Activated naive CD8-positive, alpha-beta T cell treated with anti-CD3 and anti-CD28 coated beads, Interleukin-2, amount 50 U/mL, for 24 hours (primary cell): ENCODE data around the gene TMOD3.
"Not testable (repeated sequence)": the region's sequence is repeated elsewhere in the genome, so short reads cannot be mapped to it uniquely, and the experiment has no call there.

Experiments used
- ATAC-seq: fragments of 150-1000 bp; cut with Tn5 transposase; one replicate; pipeline ENCODE4 v1.10.0; 2021
- DNase-seq: peaks from one replicate; pipeline ENCODE4 v3.0.0; 2021
- H3K27ac Mint-ChIP-seq: one replicate; pipeline ENCODE4 v1.8.0; 2021; ENCODE audit warnings: mild to moderate bottlenecking, mixed read lengths
- H3K27me3 Mint-ChIP-seq: one replicate; pipeline ENCODE4 v1.8.0; 2021; ENCODE audit warnings: mixed read lengths
- H3K36me3 Mint-ChIP-seq: one replicate; pipeline ENCODE4 v1.8.0; 2021; ENCODE audit warnings: low read depth, mixed read lengths
- H3K4me1 Mint-ChIP-seq: one replicate; pipeline ENCODE4 v1.8.0; 2021; ENCODE audit warnings: mixed read lengths
- H3K4me3 Mint-ChIP-seq: one replicate; pipeline ENCODE4 v1.8.0; 2021; ENCODE audit warnings: mild to moderate bottlenecking, moderate library complexity, mixed read lengths
- H3K9me3 Mint-ChIP-seq: one replicate; pipeline ENCODE4 v1.8.0; 2021; ENCODE audit warnings: mixed read lengths

The TMOD3 gene

GRCh38 chr15:51829376-51830275 is at the start of gene TMOD3:
TSS of gene TMOD3 (plus strand) at chr15:51829653. CDS start at chr15:51862885, 33,232 bp downstream.
- no peaks in the 10 kb centered on the region for H3K9me3 Mint-ChIP-seq
- no peaks in the 10 kb centered on the region for H3K27me3 Mint-ChIP-seq
- H3K36me3 Mint-ChIP-seq: peaks cover 2% of the 10 kb centered on the region
- peak within 1 kb of the TSS; percentile 95 for H3K4me3 Mint-ChIP-seq
- ATAC-seq (peak; percentile 89), DNase-seq (peak; percentile 93)
- peaks cover 49% of the 10 kb centered on the region for H3K4me1 Mint-ChIP-seq
- peak within 1 kb of the TSS; percentile 90 for H3K27ac Mint-ChIP-seq

DNA sequence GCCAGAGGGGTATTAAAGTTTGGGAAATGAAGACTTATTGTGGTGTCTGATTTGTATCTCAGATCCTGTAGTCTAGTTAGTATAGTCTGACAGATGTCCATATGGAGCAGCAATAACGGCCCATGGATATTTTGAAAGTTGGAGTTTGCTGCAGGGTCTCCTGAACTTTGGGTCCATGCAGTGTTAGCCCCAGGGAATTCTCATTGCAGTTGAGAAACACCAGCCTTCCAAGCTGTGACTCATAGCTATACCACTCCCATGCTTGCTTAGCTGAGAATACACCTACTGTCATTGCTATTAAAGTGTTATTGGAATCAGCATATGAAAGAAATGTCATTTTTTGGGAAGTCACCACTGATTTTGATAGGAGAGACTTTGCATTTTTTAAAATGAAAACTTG is 48.8 kb upstream of the TMOD3 start:
- ATAC-seq: no peak
- no peak overlapping the region for H3K27ac Mint-ChIP-seq
- peaks cover 4% of the 10 kb centered on the region for H3K4me1 Mint-ChIP-seq
- H3K9me3 Mint-ChIP-seq: no peaks in the 10 kb centered on the region
- H3K36me3 Mint-ChIP-seq: peaks cover 25% of the 10 kb centered on the region
- no peak overlapping the region for H3K4me3 Mint-ChIP-seq
- H3K27me3 Mint-ChIP-seq: no peaks in the 10 kb centered on the region
- no peak for DNase-seq

DNA sequence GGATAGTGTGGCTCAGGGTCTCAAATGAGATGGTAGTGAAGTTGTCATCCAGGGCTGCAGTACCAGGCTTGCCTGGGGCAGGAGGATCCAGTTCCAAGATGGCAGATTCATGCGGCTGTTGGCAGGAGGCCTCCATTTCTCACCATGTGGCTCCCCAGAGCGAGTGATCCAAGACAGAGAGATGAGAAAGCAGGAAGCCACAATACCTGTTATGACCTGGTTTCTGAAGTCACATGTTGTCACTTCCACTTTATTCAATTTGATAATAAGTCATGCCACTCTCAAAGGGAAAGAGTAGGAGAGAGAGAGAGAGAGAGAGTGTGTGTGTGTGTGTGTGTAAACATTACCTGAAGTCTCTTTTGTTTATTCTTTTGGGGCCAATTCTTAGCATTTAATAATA is 47.9 kb upstream of the TMOD3 start:
- Mint-ChIP-seq H3K4me3 (no peak overlapping the region), H3K36me3 (peaks cover 26% of the 10 kb centered on the region), H3K27ac (no peak overlapping the region), H3K9me3 (no peaks in the 10 kb centered on the region), H3K27me3 (no peaks in the 10 kb centered on the region), H3K4me1 (no peaks in the 10 kb centered on the region)
- DNase-seq (no peak), ATAC-seq (no peak)

GRCh38 chr15:51782357-51782896 is 47.0 kb upstream of the TMOD3 start:
- DNase-seq: no peak

GRCh38 chr15:51783967-51784366 is 45.5 kb upstream of the TMOD3 start:
- no peaks in the 10 kb centered on the region for H3K27me3 Mint-ChIP-seq
- peaks cover 27% of the 10 kb centered on the region for H3K36me3 Mint-ChIP-seq
- DNase-seq (no peak), ATAC-seq (no peak)
- no peaks in the 10 kb centered on the region for H3K9me3 Mint-ChIP-seq
- H3K4me1 Mint-ChIP-seq: no peaks in the 10 kb centered on the region
- no peak overlapping the region for H3K4me3 Mint-ChIP-seq
- no peak overlapping the region for H3K27ac Mint-ChIP-seq

More at GRCh38 chr15:51782357-51782896, 47.0 kb upstream of the TMOD3 start:
- Mint-ChIP-seq H3K4me3 (no peak overlapping the region), H3K27ac (no peak overlapping the region), H3K27me3 (no peaks in the 10 kb centered on the region), H3K9me3 (no peaks in the 10 kb centered on the region), H3K36me3 (peaks cover 26% of the 10 kb centered on the region), H3K4me1 (no peaks in the 10 kb centered on the region)
- ATAC-seq: no peak

DNA sequence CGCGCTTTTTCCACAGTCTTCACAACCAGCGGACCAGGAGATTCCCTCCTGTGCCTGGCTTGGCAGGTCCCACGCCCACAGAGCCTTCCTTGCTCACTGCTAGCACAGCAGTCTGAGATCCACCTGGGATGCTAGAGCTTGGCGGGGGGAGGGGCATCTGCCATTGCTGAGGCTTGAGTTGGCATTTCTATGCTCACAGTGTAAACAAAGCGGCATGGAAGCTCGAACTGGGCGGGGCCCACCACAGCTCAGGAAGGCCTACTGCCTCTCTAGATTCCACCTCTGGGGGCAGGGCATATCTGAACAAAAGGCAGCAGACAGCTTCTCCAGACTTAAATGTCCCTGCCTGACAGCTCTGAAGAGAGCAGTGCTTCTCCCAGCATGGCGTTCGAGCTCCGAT is 42.3 kb upstream of the TMOD3 start:
- H3K36me3 Mint-ChIP-seq: peaks cover 14% of the 10 kb centered on the region
- not testable (repeated sequence) for H3K9me3 Mint-ChIP-seq, H3K4me3 Mint-ChIP-seq, H3K4me1 Mint-ChIP-seq, DNase-seq, ATAC-seq, H3K27ac Mint-ChIP-seq, H3K27me3 Mint-ChIP-seq

- not testable (repeated sequence) for DNase-seq, H3K4me1 Mint-ChIP-seq, H3K27me3 Mint-ChIP-seq, H3K9me3 Mint-ChIP-seq, H3K36me3 Mint-ChIP-seq, H3K4me3 Mint-ChIP-seq, H3K27ac Mint-ChIP-seq, ATAC-seq
These were observed 37.0 kb upstream of the TMOD3 start for GRCh38 chr15:51792474-51792873.

DNA sequence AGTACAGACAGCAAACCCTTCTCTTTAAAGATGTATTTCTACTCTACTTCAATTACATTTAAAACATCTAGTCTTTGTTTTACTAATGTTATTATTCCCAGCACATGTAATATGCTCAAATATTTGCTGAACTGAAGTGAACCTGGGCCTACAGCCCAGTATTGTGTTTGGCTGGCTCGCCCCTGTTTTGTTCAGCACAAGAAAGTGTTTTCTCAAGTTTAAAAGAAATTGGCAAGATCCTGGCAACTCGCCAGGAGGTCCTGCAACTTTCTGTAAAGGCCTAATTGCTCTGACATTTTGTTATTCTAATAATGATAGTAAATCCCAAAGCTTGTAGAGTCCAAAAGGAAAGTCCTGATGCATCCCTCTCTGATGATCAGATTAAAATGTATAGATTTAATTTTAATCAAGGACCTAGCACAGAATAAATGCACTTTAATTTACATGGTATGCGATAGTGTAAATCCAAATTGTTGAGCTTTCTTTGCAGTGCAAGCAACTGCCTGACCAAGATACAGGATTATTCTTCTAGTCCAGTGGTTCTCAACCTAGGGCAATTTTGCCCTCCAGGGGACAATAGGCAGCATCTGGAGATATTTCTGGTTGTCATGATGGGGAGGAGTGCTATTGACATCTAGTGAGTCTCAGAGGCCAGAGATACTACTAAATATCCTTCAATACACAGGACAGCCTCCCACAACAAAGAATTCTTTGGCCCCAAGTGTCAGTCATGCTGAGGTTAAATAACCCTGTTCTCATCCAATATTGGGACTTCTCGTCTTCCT is 35.7 kb upstream of the TMOD3 start:
- Mint-ChIP-seq H3K27me3 (no peaks in the 10 kb centered on the region), H3K27ac (no peak overlapping the region), H3K4me1 (no peaks in the 10 kb centered on the region), H3K4me3 (no peak overlapping the region), H3K36me3 (peaks cover 2% of the 10 kb centered on the region), H3K9me3 (peaks cover 9% of the 10 kb centered on the region)
- DNase-seq (no peak), ATAC-seq (no peak)

DNA sequence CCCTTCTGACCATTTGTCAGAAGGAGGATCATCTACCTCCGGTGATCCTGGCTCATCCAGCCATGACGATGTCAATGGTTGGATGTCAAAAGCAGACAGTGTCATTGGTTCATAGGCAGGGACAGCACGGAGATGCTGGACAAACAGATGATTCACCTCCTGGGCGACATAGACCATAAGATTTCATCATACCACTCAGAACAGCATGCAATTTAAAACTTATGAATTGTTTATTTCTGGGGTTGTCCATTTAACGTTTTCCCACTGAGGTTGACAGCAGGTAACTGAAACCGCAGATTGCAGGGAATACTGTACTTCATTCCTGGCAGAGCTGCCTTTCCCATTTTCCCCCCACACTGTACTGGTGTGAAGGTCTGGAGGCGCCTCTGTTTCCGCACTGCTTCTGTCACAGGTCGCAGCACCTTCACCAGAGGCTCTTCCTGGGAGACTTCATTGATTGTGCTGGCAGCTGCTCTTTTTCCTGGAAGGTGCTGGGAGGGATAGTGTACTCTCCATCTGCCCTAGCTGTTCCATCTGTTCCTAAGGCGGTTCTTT is 32.5 kb upstream of the TMOD3 start:
- Mint-ChIP-seq H3K9me3 (peaks cover 3% of the 10 kb centered on the region), H3K27ac (no peak overlapping the region)

DNA sequence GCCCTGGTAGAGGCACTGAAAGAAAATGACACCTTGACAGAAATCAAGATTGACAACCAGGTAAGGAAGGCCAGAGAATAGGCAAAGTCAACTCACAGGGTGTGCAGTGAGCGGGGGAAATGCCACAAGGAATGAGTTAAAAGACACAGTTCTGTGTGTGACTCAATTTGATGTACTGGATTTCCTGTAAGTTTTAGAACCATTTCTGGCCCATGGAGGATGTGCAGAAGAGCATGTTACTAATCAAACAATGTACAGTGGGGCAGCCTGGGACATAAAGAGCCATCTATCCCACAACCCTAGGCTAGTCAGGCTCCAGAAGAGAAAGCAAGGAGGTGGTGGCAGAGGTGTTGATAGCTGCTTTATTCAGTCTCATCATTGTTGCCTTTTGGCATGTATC is 31.2 kb upstream of the TMOD3 start:
- Mint-ChIP-seq H3K4me1 (no peaks in the 10 kb centered on the region), H3K36me3 (peaks cover 3% of the 10 kb centered on the region), H3K4me3 (no peak overlapping the region), H3K9me3 (no peaks in the 10 kb centered on the region), H3K27me3 (no peaks in the 10 kb centered on the region), H3K27ac (no peak overlapping the region)
- ATAC-seq (no peak), DNase-seq (no peak)

More for the DNA sequence above, 32.5 kb upstream of the TMOD3 start:
- ATAC-seq: no peak
- no peaks in the 10 kb centered on the region for H3K27me3 Mint-ChIP-seq
- H3K4me1 Mint-ChIP-seq: no peaks in the 10 kb centered on the region
- DNase-seq: no peak
- H3K36me3 Mint-ChIP-seq: peaks cover 2% of the 10 kb centered on the region
- no peak overlapping the region for H3K4me3 Mint-ChIP-seq

- Mint-ChIP-seq H3K27me3 (no peaks in the 10 kb centered on the region), H3K4me1 (no peaks in the 10 kb centered on the region), H3K4me3 (no peak overlapping the region), H3K9me3 (no peaks in the 10 kb centered on the region), H3K27ac (no peak overlapping the region), H3K36me3 (peaks cover 3% of the 10 kb centered on the region)
- no peak for ATAC-seq
- no peak for DNase-seq
These were observed 29.9 kb upstream of the TMOD3 start for GRCh38 chr15:51799282-51800252.

- DNase-seq (peak; percentile 7), ATAC-seq (no peak)
- H3K36me3 Mint-ChIP-seq: peaks cover 3% of the 10 kb centered on the region
These were observed 28.0 kb upstream of the TMOD3 start for GRCh38 chr15:51801391-51801835.

GRCh38 chr15:51802593-51802992 is 26.9 kb upstream of the TMOD3 start:
- Mint-ChIP-seq H3K9me3 (no peaks in the 10 kb centered on the region), H3K4me1 (no peaks in the 10 kb centered on the region), H3K27ac (no peak overlapping the region), H3K36me3 (peaks cover 3% of the 10 kb centered on the region), H3K4me3 (no peak overlapping the region), H3K27me3 (no peaks in the 10 kb centered on the region)
- DNase-seq (no peak), ATAC-seq (no peak)

More at GRCh38 chr15:51801391-51801835, 28.0 kb upstream of the TMOD3 start:
- Mint-ChIP-seq H3K27me3 (no peaks in the 10 kb centered on the region), H3K4me1 (no peaks in the 10 kb centered on the region), H3K27ac (no peak overlapping the region), H3K9me3 (no peaks in the 10 kb centered on the region), H3K4me3 (no peak overlapping the region)
